Mesenteric fat pad (tissue), 1 donor: ENCODE results near the gene SEMA5A. TPM values are rescaled to one million over a fixed set of nuclear protein-coding genes. Genes with fewer than 3 reads are reported as not detected.

ENCODE experiments used
- DNase-seq: peaks from one replicate; pipeline ENCODE4 v3.0.0-alpha.2; 2020; ENCODE audit warnings: low spot score
- total RNA-seq: library from RNA; stranded (reverse); fragmentation: NEBNext Ultra II Directional; extraction: Animal tissue kit (Norgen Biotek cat#: 25700); gene quantifications from one replicate; pipeline ENCODE4 v1.2.1, GENCODE V29; 2021
- donor health status: DM: yes; HTN: yes; CAD: no.

Gene SEMA5A
- total RNA-seq, 1 donor from 2014 or later, result 7.9 TPM

GRCh38 chr5:9294793-9295465 is 250.9 kb downstream of the SEMA5A start:
- DNase-seq, result no peak

GRCh38 chr5:9288234-9288633 is 257.6 kb downstream of the SEMA5A start:
- no peak for DNase-seq

GRCh38 chr5:9284781-9285307 is 261.0 kb downstream of the SEMA5A start:
- no peak for DNase-seq

GRCh38 chr5:9284272-9284671 is 261.6 kb downstream of the SEMA5A start:
- no peak for DNase-seq

- DNase-seq, result no peak
Observed at GRCh38 chr5:9283473-9283872, 262.4 kb downstream of the SEMA5A start.

GRCh38 chr5:9283021-9283420 is 262.9 kb downstream of the SEMA5A start:
- no peak for DNase-seq

- DNase-seq, result no peak
Observed at GRCh38 chr5:9282211-9282610, 263.7 kb downstream of the SEMA5A start.

GRCh38 chr5:9279774-9280173 is 266.1 kb downstream of the SEMA5A start:
- DNase-seq, result no peak

GRCh38 chr5:9278921-9279603 is 266.8 kb downstream of the SEMA5A start:
- no peak for DNase-seq

- DNase-seq, result no peak
Observed at GRCh38 chr5:9269014-9269413, 276.9 kb downstream of the SEMA5A start.

GRCh38 chr5:9268226-9268625 is 277.6 kb downstream of the SEMA5A start:
- DNase-seq, result no peak

- no peak for DNase-seq
Observed at GRCh38 chr5:9265441-9266287, 280.2 kb downstream of the SEMA5A start.

- DNase-seq, result no peak
Observed at GRCh38 chr5:9264301-9264700, 281.6 kb downstream of the SEMA5A start.

GRCh38 chr5:9263656-9264055 is 282.2 kb downstream of the SEMA5A start:
- DNase-seq, result no peak

- no peak for DNase-seq
Observed at GRCh38 chr5:9251379-9251980, 294.4 kb downstream of the SEMA5A start.

GRCh38 chr5:9249231-9249630 is 296.6 kb downstream of the SEMA5A start:
- no peak for DNase-seq

GRCh38 chr5:9245071-9245470 is 300.8 kb downstream of the SEMA5A start:
- DNase-seq, result no peak

GRCh38 chr5:9244417-9244816 is 301.5 kb downstream of the SEMA5A start:
- no peak for DNase-seq

GRCh38 chr5:9241479-9242305 is 304.2 kb downstream of the SEMA5A start:
- no peak for DNase-seq

- DNase-seq, result no peak
Observed at GRCh38 chr5:9240431-9240830, 305.4 kb downstream of the SEMA5A start.

- DNase-seq, result no peak
Observed at GRCh38 chr5:9239626-9240025, 306.2 kb downstream of the SEMA5A start.
